ENCODE data around the gene ADGRD1.

Gene ADGRD1

GRCh38 chr12:130989391-130989790 is 35.7 kb downstream of the ADGRD1 start:
- no peak for TF ChIP-seq EP300 (IDR thresholded peaks at IDR 0.05; ENCODE audit: borderline replicate concordance)
- no peak for TF ChIP-seq EGR1 (IDR thresholded peaks at IDR 0.05)
- TF ChIP-seq CREB1 (IDR thresholded peaks at IDR 0.05; ENCODE audit: low read depth) = no peak
- TF ChIP-seq TEAD4 (IDR thresholded peaks at IDR 0.05) = no peak
- no peak for TF ChIP-seq YY1 (IDR thresholded peaks at IDR 0.05; ENCODE audit: low read depth)
- TF ChIP-seq, protein P1, sequence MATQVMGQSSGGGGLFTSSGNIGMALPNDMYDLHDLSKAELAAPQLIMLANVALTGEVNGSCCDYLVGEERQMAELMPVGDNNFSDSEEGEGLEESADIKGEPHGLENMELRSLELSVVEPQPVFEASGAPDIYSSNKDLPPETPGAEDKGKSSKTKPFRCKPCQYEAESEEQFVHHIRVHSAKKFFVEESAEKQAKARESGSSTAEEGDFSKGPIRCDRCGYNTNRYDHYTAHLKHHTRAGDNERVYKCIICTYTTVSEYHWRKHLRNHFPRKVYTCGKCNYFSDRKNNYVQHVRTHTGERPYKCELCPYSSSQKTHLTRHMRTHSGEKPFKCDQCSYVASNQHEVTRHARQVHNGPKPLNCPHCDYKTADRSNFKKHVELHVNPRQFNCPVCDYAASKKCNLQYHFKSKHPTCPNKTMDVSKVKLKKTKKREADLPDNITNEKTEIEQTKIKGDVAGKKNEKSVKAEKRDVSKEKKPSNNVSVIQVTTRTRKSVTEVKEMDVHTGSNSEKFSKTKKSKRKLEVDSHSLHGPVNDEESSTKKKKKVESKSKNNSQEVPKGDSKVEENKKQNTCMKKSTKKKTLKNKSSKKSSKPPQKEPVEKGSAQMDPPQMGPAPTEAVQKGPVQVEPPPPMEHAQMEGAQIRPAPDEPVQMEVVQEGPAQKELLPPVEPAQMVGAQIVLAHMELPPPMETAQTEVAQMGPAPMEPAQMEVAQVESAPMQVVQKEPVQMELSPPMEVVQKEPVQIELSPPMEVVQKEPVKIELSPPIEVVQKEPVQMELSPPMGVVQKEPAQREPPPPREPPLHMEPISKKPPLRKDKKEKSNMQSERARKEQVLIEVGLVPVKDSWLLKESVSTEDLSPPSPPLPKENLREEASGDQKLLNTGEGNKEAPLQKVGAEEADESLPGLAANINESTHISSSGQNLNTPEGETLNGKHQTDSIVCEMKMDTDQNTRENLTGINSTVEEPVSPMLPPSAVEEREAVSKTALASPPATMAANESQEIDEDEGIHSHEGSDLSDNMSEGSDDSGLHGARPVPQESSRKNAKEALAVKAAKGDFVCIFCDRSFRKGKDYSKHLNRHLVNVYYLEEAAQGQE (IDR thresholded peaks at IDR 0.05; ENCODE audit: low read depth) = no peak
- TF ChIP-seq MAX (IDR thresholded peaks at IDR 0.05) = no peak
- no peak for TF ChIP-seq FOXM1 (IDR thresholded peaks at IDR 0.05; ENCODE audit: borderline replicate concordance, low read depth)
- no peak for TF ChIP-seq TCF12 (IDR thresholded peaks at IDR 0.05; ENCODE audit: low read depth)
- TF ChIP-seq RAD21 (IDR thresholded peaks at IDR 0.05; ENCODE audit: low read depth) = no peak

DNA sequence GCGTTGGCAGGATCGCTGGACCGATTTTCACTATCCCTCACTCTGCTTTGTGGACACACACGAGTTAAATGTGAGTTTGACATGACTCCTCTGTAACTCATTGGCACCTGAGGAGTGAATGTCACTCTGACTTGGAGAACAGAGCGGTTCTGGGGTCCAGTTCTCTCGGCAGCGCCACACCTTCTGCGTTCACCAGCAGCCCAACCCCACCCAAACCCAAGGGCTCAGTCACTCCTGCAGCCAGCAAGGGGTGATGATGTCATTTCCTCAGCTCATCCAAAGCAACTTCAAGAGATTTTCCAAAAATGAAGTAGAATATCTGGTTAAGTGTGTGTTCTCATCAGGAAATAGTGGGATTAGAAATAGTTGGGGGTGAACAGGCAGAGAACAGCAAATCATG is 36.3 kb downstream of the ADGRD1 start:
- TF ChIP-seq MAX (IDR thresholded peaks at IDR 0.05) (no peak), ZBTB7A (IDR thresholded peaks at IDR 0.05; ENCODE audit: low read depth) (no peak), EP300 (IDR thresholded peaks at IDR 0.05; ENCODE audit: borderline replicate concordance) (no peak), NFIC (IDR thresholded peaks at IDR 0.05) (no peak), EGR1 (IDR thresholded peaks at IDR 0.05) (no peak), TCF12 (IDR thresholded peaks at IDR 0.05; ENCODE audit: low read depth) (no peak), YY1 (IDR thresholded peaks at IDR 0.05; ENCODE audit: low read depth) (no peak)
- TF ChIP-seq, protein P2, sequence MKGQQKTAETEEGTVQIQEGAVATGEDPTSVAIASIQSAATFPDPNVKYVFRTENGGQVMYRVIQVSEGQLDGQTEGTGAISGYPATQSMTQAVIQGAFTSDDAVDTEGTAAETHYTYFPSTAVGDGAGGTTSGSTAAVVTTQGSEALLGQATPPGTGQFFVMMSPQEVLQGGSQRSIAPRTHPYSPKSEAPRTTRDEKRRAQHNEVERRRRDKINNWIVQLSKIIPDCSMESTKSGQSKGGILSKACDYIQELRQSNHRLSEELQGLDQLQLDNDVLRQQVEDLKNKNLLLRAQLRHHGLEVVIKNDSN (IDR thresholded peaks at IDR 0.05) = no peak

GRCh38 chr12:130992448-130992847 is 38.7 kb downstream of the ADGRD1 start:
- TF ChIP-seq NFIC (IDR thresholded peaks at IDR 0.05) (no peak), CREB1 (IDR thresholded peaks at IDR 0.05; ENCODE audit: low read depth) (no peak)

GRCh38 chr12:130992979-130993538 is 39.4 kb downstream of the ADGRD1 start:
- TF ChIP-seq TEAD4 (IDR thresholded peaks at IDR 0.05) = no peak
- TF ChIP-seq YY1 (IDR thresholded peaks at IDR 0.05; ENCODE audit: low read depth) = no peak
- TF ChIP-seq CREB1 (IDR thresholded peaks at IDR 0.05; ENCODE audit: low read depth) = no peak
- TF ChIP-seq, protein P2 (IDR thresholded peaks at IDR 0.05) = no peak

DNA sequence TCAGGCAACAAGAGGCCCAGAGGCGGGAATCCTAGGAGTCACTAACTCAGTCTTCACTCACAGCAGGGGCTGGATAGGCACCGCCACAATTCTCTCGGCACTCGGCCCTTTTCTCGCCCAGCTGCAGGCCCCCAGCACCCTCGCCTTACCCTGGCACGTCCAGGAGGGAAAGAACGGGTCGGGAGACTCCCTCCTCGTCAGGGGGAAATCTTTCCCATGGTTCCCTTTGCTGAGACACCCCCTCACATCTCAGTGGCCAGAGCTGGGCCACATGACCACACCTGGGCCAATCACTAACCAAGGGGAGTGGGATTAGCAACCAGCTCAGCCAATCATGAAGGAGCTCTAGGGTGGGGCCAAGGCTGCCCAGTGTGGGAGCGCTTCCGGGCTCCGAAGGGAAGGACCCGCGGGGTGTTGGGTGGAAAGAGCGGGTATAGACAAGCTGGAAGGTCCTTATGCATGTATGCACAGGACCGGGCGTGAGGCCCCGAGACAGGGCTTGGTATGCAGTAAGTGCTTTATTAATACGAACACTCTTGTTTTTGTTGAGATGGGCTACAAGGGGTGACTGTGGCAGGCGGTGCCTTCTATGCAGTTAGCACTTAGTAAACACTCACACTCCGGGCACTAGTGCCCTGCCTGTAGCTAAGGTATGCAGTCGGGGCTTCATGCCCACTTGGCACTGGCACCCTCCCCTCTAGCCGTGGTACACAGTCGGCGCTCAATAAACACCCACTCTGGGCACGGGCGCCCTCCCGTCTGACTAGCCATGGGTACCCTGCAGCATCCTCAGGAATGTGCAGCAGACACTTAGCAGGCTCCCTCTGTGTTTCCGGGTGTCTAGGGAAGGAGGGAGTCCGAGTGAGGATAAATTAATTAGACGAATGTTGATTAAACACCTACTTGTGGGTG is 40.3 kb downstream of the ADGRD1 start:
- TF ChIP-seq, protein P2 (IDR thresholded peaks at IDR 0.05) = peak; percentile 68
- TF ChIP-seq YY1 (IDR thresholded peaks at IDR 0.05; ENCODE audit: low read depth) = no peak

- no peak for TF ChIP-seq TCF12 (IDR thresholded peaks at IDR 0.05; ENCODE audit: low read depth)
- no peak for TF ChIP-seq EP300 (IDR thresholded peaks at IDR 0.05; ENCODE audit: borderline replicate concordance)
- TF ChIP-seq YY1 (IDR thresholded peaks at IDR 0.05; ENCODE audit: low read depth) = no peak
- TF ChIP-seq NFIC (IDR thresholded peaks at IDR 0.05) = no peak
- TF ChIP-seq, protein P2 (IDR thresholded peaks at IDR 0.05) = no peak
- TF ChIP-seq CEBPB (IDR thresholded peaks at IDR 0.05) = no peak
- TF ChIP-seq TAF1 (IDR thresholded peaks at IDR 0.05; ENCODE audit: low read depth) = no peak
- TF ChIP-seq MAX (IDR thresholded peaks at IDR 0.05) = no peak
- no peak for TF ChIP-seq EGR1 (IDR thresholded peaks at IDR 0.05)
- TF ChIP-seq TEAD4 (IDR thresholded peaks at IDR 0.05) = no peak
- no peak for TF ChIP-seq ZBTB7A (IDR thresholded peaks at IDR 0.05; ENCODE audit: low read depth)
- TF ChIP-seq CREB1 (IDR thresholded peaks at IDR 0.05; ENCODE audit: low read depth) = no peak
- TF ChIP-seq FOXM1 (IDR thresholded peaks at IDR 0.05; ENCODE audit: borderline replicate concordance, low read depth) = no peak
- TF ChIP-seq, protein P1 (IDR thresholded peaks at IDR 0.05; ENCODE audit: low read depth) = no peak
- TF ChIP-seq RAD21 (IDR thresholded peaks at IDR 0.05; ENCODE audit: low read depth) = no peak
These were observed 41.2 kb downstream of the ADGRD1 start for GRCh38 chr12:130994821-130995375.
